HG03066 (cell line): Measurements from ENCODE around the gene UFSP2.
"Not testable (repeated sequence)": the region's sequence is repeated elsewhere in the genome, so short reads cannot be mapped to it uniquely, and the experiment has no call there.

Experiments used
- ATAC-seq: cut with Tn5 transposase; IDR thresholded peaks from one replicate; pipeline ENCODE4 v1.9.1; 2021; ENCODE audit warnings: low read depth; ENCODE audit not compliant: unreplicated experiment

The UFSP2 gene

DNA sequence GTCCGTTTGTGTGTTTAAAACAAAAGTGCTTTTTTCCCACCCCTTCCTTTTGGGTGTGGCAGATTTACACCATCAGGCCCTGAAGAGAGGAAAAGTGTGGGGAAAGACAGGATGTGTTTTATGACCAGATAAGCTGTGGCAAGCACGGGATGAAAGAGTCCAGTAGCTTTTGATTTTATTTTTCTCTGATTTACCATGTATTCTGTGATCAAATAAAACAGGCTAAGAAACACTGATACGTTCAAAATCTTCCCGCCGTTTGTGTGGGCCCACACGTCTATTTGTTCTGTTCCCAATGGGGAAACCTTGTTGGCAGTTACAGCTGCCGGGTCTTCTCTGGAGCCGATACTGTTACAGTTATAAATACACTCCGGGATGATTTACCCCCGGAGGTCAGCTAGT lies 40.8 kb downstream of the UFSP2 start:
- no peak for ATAC-seq

DNA sequence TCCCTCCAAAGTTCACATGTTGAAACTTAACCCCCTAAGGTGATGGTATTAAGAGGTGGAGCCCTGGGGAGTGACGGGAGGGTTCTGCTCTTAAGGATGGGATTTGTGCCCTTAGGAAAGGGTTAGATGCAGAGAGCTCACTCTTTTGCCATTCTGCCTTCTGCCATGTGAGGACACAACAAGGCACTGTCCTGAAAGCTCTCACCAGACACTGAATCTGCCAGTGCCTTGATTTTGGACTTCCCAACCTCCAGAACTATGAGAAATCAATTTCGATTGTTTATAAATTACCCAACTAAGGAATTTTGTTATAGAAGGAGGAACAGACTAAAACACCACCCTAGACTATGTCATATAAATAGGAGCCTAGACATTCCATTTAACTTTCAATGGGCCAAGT lies 41.7 kb downstream of the UFSP2 start:
- ATAC-seq = no peak

GRCh38 chr4:185383451-185383850 lies 42.3 kb downstream of the UFSP2 start:
- no peak for ATAC-seq

DNA sequence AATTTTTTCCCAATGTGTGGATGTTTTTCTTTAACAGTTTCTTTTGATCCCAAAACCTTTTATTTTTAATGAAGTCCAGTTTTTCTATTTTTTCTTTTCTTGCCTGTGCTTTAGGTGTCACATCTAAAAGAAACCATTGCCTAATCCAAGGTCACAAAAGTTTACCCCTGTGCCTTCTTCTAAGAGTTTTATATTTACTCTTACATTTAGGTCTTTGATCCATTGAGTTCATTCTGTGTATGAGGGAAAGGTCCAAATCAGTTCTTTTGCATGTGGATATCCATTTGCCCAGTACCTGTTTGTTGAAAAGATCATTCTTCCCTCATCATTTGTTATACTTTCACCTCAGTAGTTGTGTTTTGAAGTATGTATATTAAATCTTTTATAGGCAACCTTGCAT lies 43.0 kb downstream of the UFSP2 start:
- ATAC-seq = no peak

GRCh38 chr4:185381288-185382196 lies 44.2 kb downstream of the UFSP2 start:
- no peak for ATAC-seq

DNA sequence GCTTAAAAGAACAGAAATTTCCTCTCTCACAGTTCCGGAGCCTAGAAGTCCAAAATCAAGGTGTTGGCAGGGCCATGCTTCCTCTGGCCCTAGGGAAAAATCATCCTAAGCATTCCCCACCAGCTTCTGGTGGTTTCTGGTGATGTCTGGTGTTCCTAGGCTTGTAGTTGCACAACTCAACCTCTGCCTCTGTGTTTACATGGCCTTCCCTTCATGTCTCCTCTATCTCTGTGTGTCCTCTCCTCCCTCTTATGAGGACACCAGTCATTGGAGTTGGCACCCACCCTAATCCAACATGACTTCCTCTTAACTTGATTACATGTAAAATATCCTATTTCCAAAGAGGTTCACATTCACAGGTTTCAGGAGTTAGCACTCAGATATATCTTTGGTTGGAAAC lies 45.4 kb downstream of the UFSP2 start:
- ATAC-seq = no peak

DNA sequence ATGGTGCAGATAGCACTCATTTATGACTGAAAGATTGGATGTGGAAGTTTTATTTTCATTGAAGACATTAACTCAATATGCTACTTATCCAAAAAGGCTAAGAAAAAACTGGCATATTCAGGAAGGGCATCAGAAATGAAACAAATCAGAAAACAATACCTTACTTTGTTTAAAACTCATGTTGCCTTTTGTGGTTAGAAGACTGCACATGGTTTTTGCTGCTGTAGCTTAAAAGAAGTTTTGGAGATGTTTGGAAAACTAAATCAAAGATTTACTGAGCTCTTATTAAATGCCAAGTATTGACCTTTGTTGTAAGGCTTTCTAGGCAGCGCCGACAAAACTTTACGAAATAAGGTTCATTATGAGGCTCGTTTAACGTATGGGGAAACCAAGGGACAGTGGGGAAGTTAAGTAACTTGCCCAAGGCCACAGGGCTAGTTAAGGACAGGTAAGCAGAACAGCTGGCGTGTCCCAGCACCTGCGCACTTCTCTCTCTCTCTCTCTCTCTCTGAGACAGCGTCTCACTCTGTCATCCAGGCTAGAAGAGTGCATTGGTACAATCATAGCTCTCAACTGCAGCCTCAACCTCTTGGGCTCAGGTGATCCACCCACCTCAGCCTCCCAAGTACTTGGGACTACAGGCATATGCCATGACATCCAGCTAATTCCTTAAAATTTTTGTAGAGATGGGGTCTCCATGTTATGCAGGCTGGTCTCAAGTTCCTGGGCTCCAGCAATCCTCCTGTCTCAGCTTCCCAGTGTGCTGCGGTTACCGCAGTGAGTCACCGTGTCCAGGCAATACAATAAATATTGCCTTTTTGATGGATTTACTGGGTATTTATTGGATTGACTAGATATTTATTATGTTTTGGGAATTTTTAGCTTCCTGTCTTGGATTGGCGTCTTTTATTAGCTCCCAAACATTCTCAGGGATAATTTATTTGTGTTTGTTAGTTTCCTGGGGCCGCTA lies 46.2 kb downstream of the UFSP2 start:
- no peak for ATAC-seq

DNA sequence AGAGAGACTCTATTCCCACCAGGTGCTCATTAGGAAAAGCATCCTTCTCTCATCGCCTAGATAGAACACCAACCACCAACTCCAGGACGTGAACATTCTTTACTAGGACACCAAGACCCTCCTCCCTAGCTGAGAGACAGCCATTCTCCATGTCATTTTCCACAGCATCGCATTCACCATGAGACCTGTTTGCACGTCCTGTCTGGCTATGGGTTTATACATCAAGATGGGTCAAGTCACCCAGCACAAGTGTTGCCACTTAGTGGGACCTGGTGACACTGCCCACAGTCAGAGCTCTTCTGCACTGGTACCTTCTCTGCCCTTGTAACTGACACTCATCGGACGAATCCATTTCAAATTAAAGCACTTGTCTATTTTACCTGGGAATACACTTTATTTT lies 47.5 kb downstream of the UFSP2 start:
- no peak for ATAC-seq

DNA sequence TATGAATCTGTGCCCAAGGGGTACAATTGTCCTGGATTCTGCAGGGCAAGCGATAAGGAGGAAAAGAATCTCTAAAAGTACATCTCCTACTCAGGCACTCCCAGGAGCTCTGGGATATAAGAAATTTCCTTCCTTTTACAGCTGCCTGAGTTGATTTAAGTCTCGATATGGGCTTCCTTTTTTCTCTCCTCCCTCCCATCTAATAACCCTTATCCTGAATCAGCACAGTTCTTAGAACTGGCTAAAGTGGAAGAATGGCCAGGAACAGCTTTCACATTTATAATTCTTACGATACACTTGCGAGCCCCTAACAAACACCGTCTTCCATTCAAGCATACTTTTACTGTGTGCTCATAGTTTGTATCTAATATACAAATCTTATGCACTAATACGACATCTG lies 51.2 kb downstream of the UFSP2 start:
- no peak for ATAC-seq

GRCh38 chr4:185374027-185374426 lies 51.7 kb downstream of the UFSP2 start:
- ATAC-seq = no peak

DNA sequence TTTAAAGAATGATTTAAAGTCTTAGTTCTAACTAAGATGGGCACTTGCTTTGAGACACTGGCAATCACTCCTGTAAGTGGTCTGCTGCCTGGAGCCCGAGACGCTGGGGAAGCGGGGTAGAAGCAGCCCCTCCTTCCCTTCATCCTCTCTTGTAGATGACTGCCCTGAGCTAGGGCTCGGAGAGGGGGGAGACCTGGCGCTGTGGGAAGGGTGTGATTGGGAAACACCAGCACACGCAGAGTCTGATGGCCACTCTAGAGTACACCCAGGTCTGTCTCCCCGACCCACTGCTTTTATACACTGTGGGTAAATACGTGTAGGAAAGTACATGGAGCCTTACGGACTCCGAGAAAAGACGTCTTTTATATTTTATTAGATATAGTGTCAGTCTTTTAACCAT lies 54.1 kb downstream of the UFSP2 start:
- no peak for ATAC-seq

DNA sequence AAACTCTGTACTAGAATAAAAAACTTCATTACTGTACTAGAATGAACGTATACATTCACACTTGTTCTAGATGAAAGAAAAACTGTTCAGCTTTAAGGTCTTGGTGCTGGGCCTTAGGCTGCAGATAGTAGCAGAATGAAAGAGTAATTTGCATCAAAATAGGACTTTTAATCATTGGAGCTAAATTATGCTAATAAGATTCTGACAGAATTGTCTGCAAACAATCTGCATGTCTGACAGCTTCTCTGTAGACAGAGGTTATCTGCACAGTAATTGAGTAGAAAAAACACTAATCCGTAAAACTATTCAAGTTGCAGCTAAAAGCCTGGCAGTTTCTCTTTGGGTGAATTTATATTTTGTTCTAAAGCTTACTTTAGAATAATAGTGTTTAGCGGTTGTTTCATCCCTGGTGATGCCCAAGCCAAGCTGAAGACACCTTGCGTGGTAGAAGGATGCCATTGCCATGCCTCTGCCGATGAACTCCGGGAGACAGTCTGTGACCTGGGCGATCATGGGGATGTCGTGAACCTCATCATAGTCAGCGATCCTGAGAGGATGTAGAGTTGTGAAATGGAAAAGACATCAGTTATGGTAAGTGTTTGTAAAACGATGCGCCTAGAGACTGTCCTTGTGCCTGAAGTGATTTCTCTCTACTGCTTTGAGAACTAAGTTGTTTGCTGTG lies 55.4 kb downstream of the UFSP2 start:
- ATAC-seq = no peak

- no peak for ATAC-seq
These were observed 56.0 kb downstream of the UFSP2 start for GRCh38 chr4:185369731-185370130.

DNA sequence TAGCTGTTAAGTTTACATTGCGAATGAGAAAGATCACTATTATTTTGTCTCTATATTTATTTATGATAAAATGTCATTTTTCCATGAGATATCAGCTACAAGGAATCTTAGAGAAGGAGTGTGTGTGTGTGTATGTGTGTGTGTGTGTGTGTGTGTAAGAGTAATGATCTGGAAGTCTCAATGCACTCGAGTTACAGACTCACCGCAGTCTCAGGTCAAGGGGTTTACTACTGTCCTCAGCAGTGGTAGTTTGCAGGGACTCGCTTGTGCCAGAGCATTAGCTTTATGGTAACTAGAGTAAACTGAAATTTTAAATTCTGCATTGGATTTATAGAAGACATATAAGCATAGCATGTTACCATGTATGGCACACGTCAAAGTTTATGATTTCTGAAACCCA lies 60.9 kb downstream of the UFSP2 start:
- no peak for ATAC-seq

- ATAC-seq = no peak
These were observed 62.5 kb downstream of the UFSP2 start for GRCh38 chr4:185363251-185363650.

GRCh38 chr4:185362570-185362969 lies 63.2 kb downstream of the UFSP2 start:
- not testable (repeated sequence) for ATAC-seq

DNA sequence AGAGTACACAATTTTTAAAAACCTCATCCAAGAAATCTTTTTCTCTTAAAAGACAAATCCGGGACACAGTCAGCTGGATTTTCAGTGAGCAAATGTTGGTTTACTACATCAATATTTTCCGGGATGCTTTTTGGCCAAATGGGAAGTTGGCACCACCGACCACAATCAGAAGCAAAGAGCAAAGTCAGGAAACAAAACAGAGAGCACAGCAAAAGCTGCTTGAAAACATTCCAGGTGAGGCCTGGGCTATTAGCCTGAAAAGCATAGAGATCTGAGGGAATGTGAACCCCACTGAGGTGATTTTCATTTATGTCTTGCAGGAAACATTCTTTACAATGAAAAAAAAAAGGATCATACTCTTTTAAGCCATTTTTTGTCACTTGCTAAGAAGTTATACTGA lies 63.9 kb downstream of the UFSP2 start:
- no peak for ATAC-seq

GRCh38 chr4:185359767-185360446 lies 65.9 kb downstream of the UFSP2 start:
- ATAC-seq = no peak

DNA sequence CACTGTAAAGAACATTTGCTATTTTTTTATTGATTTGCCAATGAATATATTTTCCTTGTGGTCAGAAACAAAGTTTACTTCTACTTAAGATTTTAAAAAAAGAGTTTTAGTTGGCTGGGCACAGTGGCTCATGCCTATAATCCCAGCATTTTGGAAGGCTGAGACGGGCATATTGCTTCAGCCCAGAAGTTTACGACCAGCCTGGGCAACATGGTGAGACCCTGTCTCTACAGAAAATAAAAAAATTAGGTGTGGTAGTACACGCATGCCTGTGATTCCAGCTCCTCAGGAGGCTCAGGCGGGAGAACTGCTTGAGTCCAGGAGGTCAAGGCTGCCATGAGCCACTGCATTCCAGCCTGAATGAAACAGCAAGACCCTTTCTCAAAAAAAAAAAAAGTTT lies 66.8 kb downstream of the UFSP2 start:
- no peak for ATAC-seq

GRCh38 chr4:185358514-185358913 lies 67.2 kb downstream of the UFSP2 start:
- no peak for ATAC-seq
